ENCODE data around the gene ORMDL2.

ORMDL2 gene, protein sequence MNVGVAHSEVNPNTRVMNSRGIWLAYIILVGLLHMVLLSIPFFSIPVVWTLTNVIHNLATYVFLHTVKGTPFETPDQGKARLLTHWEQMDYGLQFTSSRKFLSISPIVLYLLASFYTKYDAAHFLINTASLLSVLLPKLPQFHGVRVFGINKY

DNA sequence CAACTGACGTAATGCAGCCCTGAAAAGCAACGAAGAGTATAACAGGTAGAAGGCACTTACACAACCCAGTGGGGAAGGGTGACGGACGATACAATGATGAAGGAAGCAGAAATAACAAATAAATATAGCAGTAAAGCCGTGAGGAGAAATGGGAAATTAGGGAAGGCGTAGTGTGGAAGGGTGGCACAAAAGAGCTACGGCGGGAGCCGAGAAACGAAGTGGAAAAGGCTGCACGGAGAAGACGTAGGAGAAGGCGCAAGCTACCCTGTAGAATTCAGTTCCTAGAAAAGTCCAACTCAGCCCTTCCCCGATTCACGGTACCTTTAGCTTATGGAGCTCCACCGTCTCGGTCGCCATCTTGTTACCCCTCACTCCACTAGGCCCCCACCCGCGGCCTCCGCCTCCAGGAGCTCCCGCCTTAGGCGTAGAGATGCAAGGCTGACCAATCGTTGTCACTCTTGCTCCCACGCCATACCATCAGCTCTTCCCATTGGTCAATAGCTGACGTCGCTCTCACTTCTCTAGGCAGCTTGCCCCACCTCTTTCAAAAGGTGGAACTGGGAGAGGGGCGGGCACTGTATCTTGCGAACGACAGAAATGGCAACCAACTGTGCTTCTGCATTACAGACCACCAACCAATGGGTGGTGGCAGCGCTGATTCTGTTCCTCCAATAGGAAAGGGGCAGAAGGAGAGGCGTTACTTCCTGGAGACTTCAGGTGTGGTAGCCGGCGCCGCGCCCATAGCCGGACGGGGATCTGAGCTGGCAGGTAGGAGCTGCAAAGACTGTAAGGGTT, at the start of gene ORMDL2, which contains the start of gene SARNP:
TSS of gene ORMDL2 (plus strand) at position 697 of the 795 bp plus-strand sequence. CDS start 959 bp downstream, outside the sequence.
TSS of gene SARNP (minus strand) at position 380 of the 795 bp plus-strand sequence. CDS start at position 357, 23 bp downstream.
- peak; percentile 99 for DNase-seq (ENCODE audit: extremely low read depth, low read depth)
- TF ChIP-seq, protein P1, sequence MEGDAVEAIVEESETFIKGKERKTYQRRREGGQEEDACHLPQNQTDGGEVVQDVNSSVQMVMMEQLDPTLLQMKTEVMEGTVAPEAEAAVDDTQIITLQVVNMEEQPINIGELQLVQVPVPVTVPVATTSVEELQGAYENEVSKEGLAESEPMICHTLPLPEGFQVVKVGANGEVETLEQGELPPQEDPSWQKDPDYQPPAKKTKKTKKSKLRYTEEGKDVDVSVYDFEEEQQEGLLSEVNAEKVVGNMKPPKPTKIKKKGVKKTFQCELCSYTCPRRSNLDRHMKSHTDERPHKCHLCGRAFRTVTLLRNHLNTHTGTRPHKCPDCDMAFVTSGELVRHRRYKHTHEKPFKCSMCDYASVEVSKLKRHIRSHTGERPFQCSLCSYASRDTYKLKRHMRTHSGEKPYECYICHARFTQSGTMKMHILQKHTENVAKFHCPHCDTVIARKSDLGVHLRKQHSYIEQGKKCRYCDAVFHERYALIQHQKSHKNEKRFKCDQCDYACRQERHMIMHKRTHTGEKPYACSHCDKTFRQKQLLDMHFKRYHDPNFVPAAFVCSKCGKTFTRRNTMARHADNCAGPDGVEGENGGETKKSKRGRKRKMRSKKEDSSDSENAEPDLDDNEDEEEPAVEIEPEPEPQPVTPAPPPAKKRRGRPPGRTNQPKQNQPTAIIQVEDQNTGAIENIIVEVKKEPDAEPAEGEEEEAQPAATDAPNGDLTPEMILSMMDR (IDR thresholded peaks at IDR 0.05; ENCODE audit: low read depth, low read length) = no peak

DNA sequence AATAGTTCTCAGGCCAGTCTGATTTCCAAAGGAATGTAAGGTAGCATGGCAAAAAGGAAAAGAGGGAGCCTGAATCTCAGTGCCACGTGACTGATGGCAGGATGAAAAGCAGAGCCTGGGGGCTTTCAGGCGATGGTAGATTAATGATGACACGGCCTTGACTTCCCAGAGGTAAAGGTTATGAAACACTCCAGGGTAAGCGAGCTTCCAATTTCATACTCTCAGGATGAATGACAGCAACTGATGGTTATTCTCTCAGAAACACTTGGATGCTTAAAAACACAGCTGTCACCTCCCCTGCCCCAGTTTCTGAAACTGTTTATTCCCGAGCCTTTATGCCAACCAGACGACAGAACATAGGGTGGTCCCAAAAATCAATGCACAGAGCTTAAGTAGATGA, 46.1 kb upstream of the ORMDL2 start:
- DNase-seq (ENCODE audit: extremely low read depth, low read depth) = no peak
- TF ChIP-seq, protein P1 (IDR thresholded peaks at IDR 0.05; ENCODE audit: low read depth, low read length) = no peak

DNA sequence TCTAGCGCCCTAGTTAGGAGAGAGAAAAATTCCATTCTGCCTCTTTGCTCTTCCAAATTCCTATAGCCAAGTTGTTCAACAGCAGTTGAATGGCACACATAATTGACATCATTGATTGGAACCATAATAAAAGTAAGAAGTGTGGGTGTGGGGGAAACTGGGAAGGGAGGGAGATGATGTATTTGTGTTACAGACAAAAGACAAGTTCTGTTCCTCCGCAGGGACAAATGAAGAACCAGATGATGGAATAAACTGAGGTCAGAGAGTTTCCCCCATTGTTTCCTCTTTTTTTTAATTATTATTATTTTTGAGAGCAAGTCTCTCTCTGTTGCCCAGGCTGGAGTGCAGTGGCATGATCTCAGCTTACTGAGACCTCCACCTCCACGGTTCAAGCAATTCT, 40.0 kb upstream of the ORMDL2 start:
- no peak for DNase-seq (ENCODE audit: extremely low read depth, low read depth)
- TF ChIP-seq, protein P1 (IDR thresholded peaks at IDR 0.05; ENCODE audit: low read depth, low read length) = no peak

DNA sequence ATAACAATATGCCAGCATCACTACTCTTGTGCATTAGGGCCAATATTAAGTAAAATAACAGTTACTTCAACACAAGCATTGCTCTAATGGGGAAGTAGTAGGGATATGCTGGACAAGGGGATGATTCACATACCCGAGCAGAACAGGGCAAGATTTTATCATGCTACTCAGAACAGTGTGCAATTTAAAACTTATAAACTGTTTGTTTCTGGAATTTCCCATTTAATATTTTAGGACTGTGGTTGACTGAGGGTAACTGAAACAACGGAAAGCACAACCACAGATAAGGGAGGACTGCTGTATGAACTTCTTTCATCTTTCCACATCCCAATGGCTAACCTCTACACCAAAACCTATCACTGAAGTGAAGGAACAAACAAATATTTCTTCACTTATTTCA, 37.2 kb upstream of the ORMDL2 start:
- DNase-seq (ENCODE audit: extremely low read depth, low read depth) = no peak
- TF ChIP-seq, protein P1 (IDR thresholded peaks at IDR 0.05; ENCODE audit: low read depth, low read length) = no peak

DNA sequence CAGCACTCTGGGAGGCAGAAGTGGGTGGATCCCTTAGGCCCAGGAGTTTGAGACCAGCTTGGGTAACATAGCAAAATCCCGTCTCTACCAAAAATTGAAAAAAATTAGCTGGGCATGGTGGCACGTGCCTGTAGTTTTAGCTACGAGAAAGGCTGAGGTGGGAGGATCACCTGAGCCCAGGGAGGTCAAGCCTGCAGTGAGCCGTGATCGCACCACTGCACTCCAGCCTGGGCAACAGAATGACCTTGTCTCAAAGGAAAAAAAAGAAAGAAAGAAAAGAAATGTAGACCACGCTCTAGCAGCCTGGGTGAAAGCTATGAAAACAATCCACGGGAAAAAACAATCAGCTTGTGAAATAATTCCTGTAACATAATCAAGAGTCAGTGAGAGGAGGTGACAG, 29.3 kb upstream of the ORMDL2 start:
- TF ChIP-seq, protein P1 (IDR thresholded peaks at IDR 0.05; ENCODE audit: low read depth, low read length) = no peak
- no peak for DNase-seq (ENCODE audit: extremely low read depth, low read depth)

DNA sequence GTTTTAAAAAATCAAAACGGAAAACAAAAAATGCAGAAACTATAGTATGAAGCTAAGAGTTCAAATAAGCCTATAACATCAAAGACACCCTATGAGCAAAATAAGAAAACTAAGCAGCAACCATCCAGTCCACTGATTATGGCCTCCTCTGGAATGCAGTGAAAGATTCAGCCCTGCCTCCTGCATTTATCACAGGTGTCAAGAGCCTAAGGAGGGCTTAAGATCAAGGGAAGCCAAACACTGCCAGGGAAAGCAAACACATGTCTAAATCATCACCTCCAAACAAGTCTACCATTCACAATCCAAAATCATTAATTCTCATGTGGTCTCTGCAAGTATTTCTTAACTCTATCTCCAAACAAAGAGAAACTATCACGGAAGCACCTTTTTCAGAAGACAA, 28.7 kb upstream of the ORMDL2 start:
- no peak for DNase-seq (ENCODE audit: extremely low read depth, low read depth)
- TF ChIP-seq, protein P1 (IDR thresholded peaks at IDR 0.05; ENCODE audit: low read depth, low read length) = no peak

DNA sequence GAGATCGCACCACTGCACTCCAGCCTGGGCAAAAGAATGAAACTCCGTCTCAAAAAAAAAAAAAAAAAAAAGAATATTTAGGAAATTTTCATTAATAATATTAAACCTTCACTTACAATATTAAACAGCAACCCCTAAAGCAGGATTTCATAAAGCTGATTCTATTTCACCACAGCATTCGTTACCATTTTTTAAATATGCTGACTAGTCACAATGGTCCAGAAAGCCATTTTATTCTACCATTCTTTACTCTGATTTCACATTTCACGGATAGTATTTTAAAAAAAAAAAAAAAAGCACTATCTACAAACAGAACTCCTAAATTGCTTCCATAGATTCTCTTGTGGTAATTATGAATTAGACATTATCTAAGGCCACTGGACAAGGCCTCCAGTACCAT, 27.9 kb upstream of the ORMDL2 start:
- DNase-seq (ENCODE audit: extremely low read depth, low read depth) = no peak
- TF ChIP-seq, protein P1 (IDR thresholded peaks at IDR 0.05; ENCODE audit: low read depth, low read length) = no peak
